GM21515 (cell line): ENCODE data around the gene APP.

Source experiments
- ATAC-seq: cut with Tn5 transposase; IDR thresholded peaks from one replicate; pipeline ENCODE4 v1.9.1; 2021; ENCODE audit not compliant: unreplicated experiment

The APP gene

GRCh38 chr21:25837533-25838265 lies 332.9 kb downstream of the APP start:
- no peak for ATAC-seq

DNA sequence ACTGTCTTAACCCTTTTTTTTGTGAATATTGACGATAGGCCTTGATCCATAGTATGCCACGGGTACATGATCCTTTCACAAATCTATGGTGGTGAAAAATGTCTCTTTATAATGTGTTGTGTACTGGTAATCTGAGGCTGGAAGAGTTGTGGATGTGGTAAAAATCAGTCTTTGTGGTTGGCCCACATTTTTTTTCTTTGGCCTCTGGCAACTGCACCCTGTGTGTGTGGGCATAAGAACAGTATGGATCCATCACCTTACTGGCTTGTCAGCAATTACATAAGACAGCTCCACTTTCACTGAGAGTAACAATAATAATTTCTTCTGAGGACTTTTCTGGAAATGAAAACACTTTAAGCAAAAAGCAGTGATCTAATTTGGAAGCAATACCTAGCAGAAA lies 334.2 kb downstream of the APP start:
- no peak for ATAC-seq

DNA sequence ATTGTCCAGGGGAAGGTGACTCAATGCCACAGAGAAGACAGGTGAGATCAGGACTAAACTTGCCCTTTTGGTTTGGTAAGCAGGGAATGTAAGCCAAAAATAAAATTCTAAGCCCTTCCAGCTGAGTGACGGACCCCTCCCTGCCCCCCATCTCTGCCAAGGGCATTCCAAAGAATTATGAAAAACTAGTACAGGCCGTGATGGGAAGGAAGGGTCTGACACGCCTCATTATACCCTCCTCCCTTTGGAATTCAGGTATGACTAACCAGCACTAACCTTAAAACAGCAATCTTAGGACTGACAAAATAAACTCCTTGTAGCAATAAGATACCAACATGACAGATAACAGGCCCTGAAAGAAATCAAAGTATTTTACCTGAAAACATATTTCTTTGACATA lies 336.2 kb downstream of the APP start:
- no peak for ATAC-seq

DNA sequence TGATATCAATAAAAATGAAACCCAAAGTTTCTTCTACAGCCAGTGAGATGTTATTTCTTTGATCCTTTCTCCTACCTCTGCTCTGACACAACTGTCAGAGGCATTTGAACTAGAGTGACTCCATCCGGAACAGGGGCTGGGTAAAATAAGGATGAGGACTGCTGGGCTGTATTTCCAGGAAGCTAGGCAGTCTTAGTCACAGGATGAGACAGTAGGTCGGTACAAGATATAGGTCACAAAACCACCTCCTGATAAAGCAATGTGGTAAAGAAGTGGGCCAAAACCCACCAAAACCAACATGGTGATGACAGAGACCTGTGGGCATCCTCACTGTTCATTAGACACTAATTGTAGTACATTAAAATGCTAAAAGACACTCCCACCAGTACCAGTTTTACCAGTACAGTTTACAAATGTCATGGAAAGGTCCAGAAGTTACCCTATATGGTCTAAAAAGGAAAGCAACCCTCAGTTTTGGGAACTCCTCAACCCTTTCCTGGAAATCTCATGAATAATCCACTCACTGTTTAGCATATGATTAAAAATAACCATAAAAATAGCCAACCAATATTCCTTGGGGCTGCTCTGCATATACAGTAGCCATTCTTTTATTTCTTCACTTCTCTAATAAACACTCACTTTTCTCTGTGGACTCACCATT lies 339.1 kb downstream of the APP start:
- no peak for ATAC-seq
